Endothelial cell of umbilical vein (primary cell): ENCODE data around the gene OR2V1.
"Not testable (repeated sequence)": the region's sequence is repeated elsewhere in the genome, so short reads cannot be mapped to it uniquely, and the experiment has no call there.

Experiments used
- CTCF ChIP-seq, 2 donors: IDR thresholded peaks; 1 replicate in 1 of 2; 2 replicates in 1 of 2; pipeline ENCODE4 v1.5.1; 2011; ENCODE audit warnings: low read length in 2 of 2, mild to moderate bottlenecking in 2 of 2, moderate library complexity in 2 of 2, control low read depth in 1 of 2, inconsistent platforms in 1 of 2, low read depth in 1 of 2; ENCODE audit not compliant: insufficient read depth in 1 of 2; ENCODE audit errors: extremely low read depth in 1 of 2
- EZH2 ChIP-seq: IDR thresholded peaks from 2 replicates; pipeline ENCODE4 v1.6.1; 2012; ENCODE audit warnings: borderline replicate concordance, low read depth, mild to moderate bottlenecking, moderate library complexity, low read length, inconsistent platforms; ENCODE audit not compliant: severe bottlenecking
- FOS ChIP-seq: IDR thresholded peaks from 2 replicates; pipeline ENCODE4 v1.6.1; 2011; ENCODE audit warnings: mild to moderate bottlenecking, low read length, moderate library complexity, borderline replicate concordance; ENCODE audit not compliant: insufficient read depth
- JUN ChIP-seq: IDR thresholded peaks from 2 replicates; pipeline ENCODE4 v1.6.1; 2011; ENCODE audit warnings: borderline replicate concordance, low read depth; ENCODE audit not compliant: insufficient read length, insufficient read depth
- MAX ChIP-seq: IDR thresholded peaks from 2 replicates; pipeline ENCODE4 v1.6.1; 2011; ENCODE audit not compliant: insufficient read depth, insufficient read length
- MYC ChIP-seq: IDR thresholded peaks from one replicate; pipeline ENCODE4 v1.6.1; 2011; ENCODE audit warnings: mild to moderate bottlenecking, low read depth, low read length
- POLR2A ChIP-seq: IDR thresholded peaks from 2 replicates; pipeline ENCODE4 v1.6.1; 2012; ENCODE audit warnings: low read depth, mild to moderate bottlenecking, control low read depth, low read length

- not testable (repeated sequence) for TF ChIP-seq POLR2A; CTCF (IDR thresholded peaks at IDR 0.05; ENCODE audit: extremely low read depth in 1 of 2, insufficient read depth in 1 of 2, low read depth in 1 of 2, low read length in 2 of 2); EZH2; MYC; MAX; JUN; FOS
Measured at GRCh38 chr5:181097383-181097753, 33.6 kb downstream of the OR2V1 start.
